HG02981 (cell line): ENCODE measurements around the gene MAN1B1.
A peak's percentile ranks its signal among the peaks of the same experiment; 100 is the strongest.
"Not testable (repeated sequence)": the region's sequence is repeated elsewhere in the genome, so short reads cannot be mapped to it uniquely, and the experiment has no call there.

Experiments used
- ATAC-seq: cut with Tn5 transposase; IDR thresholded peaks from one replicate; pipeline ENCODE4 v1.9.1; 2021; ENCODE audit warnings: mild to moderate bottlenecking, moderate library complexity; ENCODE audit not compliant: unreplicated experiment

Gene MAN1B1

GRCh38 chr9:137126786-137127185, 40.0 kb downstream of the MAN1B1 start:
- ATAC-seq: no peak

GRCh38 chr9:137127301-137128157, 40.7 kb downstream of the MAN1B1 start:
- ATAC-seq: no peak

- no peak for ATAC-seq
Observed at GRCh38 chr9:137128158-137128861, 41.5 kb downstream of the MAN1B1 start.

GRCh38 chr9:137128862-137129455, 42.2 kb downstream of the MAN1B1 start:
- ATAC-seq: peak; percentile 2

GRCh38 chr9:137129456-137130175, 42.8 kb downstream of the MAN1B1 start:
- peak; percentile 83 for ATAC-seq

- ATAC-seq: peak; percentile 18
Observed at GRCh38 chr9:137130176-137130755, 43.5 kb downstream of the MAN1B1 start.

GRCh38 chr9:137134191-137134590, 47.4 kb downstream of the MAN1B1 start:
- ATAC-seq: no peak

GRCh38 chr9:137135154-137135553, 48.4 kb downstream of the MAN1B1 start:
- ATAC-seq: not testable (repeated sequence)

- no peak for ATAC-seq
Observed at GRCh38 chr9:137136261-137136880, 49.6 kb downstream of the MAN1B1 start.

- no peak for ATAC-seq
Observed at GRCh38 chr9:137136881-137137607, 50.3 kb downstream of the MAN1B1 start.

GRCh38 chr9:137138058-137138721, 51.4 kb downstream of the MAN1B1 start:
- no peak for ATAC-seq

- ATAC-seq: no peak
Observed at GRCh38 chr9:137138722-137139467, 52.1 kb downstream of the MAN1B1 start, which contains the start of gene GRIN1. Gene GRIN1 (plus strand): TSS chr9:137139154. CDS start chr9:137139487, 333 bp downstream.

- ATAC-seq: no peak
Observed at GRCh38 chr9:137139468-137140150, 52.8 kb downstream of the MAN1B1 start.

- no peak for ATAC-seq
Observed at GRCh38 chr9:137140151-137141012, 53.6 kb downstream of the MAN1B1 start.

GRCh38 chr9:137141050-137141810, 54.4 kb downstream of the MAN1B1 start:
- ATAC-seq: no peak
